ENCODE results near the gene YARS2.

DNA sequence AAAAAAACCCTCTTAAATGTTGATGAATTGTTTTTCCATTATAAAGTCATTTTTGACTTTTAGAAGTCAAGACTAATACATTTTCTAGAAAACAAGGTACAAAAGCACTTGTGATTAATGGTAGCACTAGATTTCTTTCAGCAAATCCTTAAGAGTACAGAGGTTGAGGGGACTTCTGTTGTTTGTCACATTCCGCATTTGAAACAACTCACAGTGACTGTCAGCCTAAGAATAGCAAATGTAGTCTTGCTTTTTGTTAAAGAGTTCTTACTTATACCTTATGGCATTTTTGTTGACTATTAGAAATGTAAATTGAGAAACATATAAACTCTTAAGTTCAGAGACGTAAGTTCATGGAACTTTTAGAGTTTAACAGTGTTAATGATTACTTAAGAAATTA, 16.4 kb downstream of the YARS2 start:
- TF ChIP-seq POLR2AphosphoS5 (IDR thresholded peaks at IDR 0.05; ENCODE audit: low read depth): no peak
- TF ChIP-seq, protein P1, sequence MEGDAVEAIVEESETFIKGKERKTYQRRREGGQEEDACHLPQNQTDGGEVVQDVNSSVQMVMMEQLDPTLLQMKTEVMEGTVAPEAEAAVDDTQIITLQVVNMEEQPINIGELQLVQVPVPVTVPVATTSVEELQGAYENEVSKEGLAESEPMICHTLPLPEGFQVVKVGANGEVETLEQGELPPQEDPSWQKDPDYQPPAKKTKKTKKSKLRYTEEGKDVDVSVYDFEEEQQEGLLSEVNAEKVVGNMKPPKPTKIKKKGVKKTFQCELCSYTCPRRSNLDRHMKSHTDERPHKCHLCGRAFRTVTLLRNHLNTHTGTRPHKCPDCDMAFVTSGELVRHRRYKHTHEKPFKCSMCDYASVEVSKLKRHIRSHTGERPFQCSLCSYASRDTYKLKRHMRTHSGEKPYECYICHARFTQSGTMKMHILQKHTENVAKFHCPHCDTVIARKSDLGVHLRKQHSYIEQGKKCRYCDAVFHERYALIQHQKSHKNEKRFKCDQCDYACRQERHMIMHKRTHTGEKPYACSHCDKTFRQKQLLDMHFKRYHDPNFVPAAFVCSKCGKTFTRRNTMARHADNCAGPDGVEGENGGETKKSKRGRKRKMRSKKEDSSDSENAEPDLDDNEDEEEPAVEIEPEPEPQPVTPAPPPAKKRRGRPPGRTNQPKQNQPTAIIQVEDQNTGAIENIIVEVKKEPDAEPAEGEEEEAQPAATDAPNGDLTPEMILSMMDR (conservative IDR thresholded peaks at IDR 0.05; ENCODE audit: low read depth in 2 of 2): no peak
